HG02970 (cell line): ENCODE data around the gene SPACA7.
"Not testable (repeated sequence)": the region's sequence is repeated elsewhere in the genome, so short reads cannot be mapped to it uniquely, and the experiment has no call there.

ENCODE experiments used
- ATAC-seq: cut with Tn5 transposase; IDR thresholded peaks from one replicate; pipeline ENCODE4 v1.9.1; 2021; ENCODE audit warnings: mild to moderate bottlenecking, moderate library complexity, moderate number of reproducible peaks; ENCODE audit not compliant: unreplicated experiment, low FRiP score

The SPACA7 gene

DNA sequence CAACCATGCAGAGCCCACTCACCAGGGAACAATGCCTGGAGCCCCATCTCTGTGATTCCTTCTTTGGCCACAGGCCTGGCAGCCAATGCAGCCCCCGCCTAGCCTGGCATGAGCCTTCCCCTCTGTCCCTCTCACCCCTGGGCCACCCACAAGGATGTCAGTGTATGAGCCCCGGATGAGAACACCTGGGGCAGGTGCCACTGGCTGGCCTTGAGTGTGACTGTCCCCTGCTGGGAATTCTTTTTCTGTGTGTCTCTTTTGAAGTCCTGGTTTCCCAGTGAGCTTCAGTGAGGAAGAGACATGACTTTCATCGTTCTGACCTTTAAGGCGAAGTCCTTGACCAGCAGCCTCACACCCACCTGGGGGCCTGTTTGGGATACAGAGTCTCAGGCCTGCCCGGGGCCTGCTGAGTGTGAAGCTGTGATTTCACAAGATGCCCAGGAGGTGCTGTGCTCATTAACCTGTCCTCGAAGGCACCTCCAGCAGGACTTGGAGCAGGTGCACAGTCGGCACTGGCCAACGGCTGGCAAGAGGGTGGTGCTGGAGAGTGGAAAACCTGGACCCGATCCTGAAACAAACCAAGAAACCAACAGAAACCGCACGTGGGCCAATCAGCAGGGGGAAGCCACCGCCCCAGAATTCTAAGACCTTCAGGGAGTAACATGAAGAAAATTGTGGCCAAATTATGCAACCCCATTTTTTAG is 27.4 kb upstream of the SPACA7 start:
- ATAC-seq, result no peak

DNA sequence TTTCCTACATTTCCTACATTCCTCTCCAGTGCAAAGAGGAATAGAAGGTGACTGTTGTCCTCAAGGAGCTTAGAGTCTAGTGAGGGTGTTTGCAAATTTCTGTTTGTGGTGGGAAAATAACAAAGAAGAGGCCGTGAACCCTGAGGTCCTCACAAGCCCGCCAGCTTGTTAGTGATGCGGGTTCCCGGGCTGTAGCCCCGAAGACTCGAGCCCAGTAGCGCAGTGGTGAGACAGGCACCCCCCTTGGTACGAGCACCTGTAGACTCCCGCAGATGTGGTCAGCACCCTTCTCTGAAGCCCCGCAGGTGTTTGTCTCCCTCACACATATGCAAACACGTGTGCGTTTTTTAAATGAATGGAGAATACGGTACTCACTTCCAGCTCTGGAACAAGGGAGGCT is 26.5 kb upstream of the SPACA7 start:
- ATAC-seq, result no peak

DNA sequence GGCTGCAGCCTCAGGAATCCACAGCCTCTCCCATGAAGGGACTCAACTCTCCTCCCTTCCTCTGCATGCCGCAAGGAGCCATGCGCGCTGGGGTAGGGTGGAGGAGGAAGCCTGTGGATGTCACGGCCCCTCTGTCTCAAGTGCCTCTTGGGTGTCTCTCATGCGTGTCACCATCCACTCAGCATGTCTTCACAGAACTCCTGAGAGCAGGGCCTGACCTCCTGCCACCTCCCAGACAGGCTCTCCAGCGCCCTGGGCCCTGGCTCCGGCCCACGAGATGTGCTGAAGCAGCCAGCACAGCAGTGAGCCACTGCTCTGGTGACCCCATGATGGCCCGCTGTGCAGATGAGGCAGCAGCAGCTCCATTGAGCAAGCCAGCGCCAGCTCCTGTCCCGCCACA is 25.9 kb upstream of the SPACA7 start:
- ATAC-seq, result no peak

DNA sequence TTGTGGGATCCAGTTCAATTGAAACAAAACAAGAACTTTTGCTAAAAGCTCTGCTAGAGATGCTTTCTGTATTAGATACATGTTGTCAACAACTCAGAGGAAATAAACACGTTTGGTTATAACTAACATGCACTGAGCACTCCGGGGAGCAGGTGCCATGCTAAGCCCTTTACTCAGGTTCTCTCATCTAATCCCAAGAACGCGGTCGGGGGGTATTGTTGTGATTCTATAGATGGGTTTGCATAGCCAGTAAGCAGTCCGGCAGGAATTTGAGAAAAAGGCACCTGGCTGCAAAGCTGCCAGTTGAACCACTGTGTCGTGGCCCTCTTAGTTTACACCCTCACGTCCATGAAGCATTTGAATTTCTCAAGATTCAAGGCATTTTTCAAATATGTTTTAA is 24.3 kb upstream of the SPACA7 start:
- no peak for ATAC-seq

DNA sequence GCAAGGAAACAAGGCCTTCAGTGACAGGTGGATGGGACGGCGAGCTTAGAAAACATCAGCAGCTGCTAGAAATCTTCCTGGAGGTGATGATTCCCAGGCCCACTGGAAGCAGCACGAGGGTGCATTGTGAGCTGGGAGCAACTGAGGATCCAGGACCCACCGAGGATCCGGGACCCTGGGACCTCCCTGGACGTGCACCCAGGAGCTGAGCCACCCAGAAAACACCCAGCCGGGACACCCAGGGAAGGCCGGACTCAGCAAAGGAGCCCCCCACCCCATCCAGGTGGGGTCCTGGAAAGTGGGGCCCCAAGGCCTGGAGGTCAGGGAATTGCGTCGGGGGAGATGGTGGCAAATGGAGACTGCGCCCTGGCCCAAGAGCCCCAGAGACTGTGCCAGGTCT is 22.3 kb upstream of the SPACA7 start:
- no peak for ATAC-seq

DNA sequence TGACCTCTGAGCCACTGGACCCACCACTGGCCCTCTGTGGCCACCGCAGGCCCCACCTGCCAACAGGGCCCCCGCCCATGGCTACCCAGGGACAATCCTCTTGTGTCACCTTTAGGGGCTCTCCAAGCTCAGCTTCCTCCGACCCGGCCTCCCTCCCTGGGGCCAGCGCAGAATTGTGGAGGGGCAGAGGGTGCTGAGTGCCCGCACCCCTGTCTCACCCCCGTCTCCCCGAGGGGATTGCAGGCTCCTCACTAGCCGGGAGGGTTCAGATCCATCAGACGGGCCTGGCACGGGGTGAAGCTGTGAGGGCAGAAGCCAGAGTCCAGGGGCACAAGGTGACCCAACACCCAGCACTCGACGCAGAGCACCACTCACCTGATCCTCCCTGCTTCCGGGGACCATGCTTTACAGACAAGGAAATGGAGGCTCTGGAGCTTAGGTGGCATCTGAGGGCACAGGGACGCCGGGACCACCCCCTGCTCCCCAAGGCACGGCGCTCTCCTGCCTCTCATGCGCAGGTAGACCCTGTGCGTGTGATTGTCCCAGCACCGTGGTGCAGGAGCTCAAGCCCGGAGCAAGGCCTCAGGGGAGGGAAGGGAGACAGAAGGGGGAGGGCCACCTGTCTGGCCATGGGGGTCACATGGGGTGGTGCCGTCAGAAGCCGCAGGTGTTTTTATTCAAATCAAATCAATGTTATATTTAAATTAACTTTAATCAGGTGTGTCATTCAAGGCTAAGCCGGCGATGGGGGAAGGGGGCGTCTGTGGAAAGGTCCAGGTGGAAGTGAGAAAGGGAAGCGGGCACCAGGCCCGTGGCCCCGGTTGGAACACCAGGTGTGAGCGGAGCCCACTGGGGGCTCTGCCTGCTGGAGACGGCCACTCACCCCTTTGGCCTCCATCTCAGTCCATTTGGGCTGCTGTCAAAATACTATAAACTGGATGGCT is 21.6 kb upstream of the SPACA7 start:
- ATAC-seq, result no peak

DNA sequence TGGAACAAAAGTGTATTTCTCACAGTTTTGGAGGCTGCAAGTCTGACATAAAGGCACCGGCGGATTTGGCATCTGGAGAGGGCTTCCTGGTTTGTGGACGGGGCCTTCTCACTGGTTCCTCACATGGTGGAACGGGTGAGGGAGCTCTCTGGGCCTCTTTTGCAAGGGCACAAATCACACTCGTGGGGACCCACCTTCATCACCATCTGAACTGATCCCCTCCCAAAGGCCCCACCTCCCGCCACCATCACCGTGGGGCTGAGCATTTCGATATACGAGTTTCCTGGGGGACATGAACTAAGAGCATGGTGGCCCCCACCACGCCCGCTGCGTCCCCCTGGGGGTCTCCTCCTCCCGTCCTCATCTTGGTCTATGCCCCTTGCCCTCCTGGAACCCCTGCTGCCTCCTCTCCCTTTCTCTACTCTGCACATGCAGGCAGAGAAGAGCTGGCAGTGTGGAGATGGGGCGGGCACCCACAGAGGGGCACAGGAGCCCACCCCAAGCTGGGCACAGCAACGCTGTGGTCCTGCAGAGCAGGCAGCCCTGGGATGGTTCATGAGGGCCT is 20.8 kb upstream of the SPACA7 start:
- no peak for ATAC-seq

DNA sequence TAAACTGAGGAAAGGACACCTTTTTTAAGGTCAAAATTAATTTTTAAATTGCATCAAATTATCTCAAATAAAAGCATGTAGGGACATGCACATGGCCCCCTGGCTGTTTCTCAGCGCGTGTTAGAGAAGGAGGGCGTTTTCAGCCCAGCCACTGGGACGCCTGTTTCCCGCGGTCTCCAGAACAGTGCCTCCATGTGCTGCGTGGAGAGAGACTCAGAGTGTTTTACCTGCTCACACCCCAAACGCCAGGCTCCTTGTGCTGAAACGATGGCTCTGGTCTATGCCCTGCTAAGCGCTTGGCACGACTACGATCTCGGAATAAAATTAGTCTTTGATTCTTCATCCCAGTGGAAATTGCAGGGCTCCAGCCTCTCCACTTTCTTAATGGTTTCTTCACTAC is 20.0 kb upstream of the SPACA7 start:
- no peak for ATAC-seq

DNA sequence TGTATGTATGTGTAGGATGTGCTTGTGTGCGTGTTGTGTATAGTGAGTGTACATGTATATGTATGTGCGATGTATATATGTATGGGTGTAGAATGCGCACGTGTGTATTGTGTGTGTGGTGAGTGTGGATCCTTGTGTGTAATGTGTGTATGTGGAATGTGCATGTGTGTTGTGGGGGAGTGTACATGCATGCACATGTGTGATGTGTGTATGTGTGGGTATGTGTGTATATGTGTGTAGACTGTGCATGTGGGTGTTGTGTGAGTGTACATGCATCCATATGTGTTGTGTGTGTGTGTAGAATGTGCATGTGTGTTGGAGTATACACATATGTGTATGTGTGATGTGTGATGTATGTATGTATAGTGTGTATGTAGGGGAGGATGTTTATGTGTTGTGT is 18.0 kb upstream of the SPACA7 start:
- no peak for ATAC-seq

DNA sequence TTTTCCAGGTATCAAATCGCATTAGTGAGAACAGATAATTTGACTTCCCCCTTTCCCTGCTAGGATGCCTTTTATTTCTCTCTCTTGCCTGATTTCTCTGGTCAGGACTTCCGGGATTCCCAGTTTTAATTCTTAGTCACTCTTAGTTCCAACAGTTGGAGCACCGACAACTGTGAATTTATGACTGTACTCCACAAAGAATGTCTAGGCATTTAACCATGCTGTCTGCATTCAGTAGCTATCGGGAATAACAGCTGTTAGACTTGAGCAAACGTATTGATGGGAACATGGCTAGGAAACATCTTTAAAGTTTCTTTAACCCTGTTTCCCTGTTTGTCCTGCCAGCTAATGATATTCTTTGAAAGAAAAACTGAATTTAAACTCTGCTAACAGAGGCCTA is 14.1 kb upstream of the SPACA7 start:
- no peak for ATAC-seq

DNA sequence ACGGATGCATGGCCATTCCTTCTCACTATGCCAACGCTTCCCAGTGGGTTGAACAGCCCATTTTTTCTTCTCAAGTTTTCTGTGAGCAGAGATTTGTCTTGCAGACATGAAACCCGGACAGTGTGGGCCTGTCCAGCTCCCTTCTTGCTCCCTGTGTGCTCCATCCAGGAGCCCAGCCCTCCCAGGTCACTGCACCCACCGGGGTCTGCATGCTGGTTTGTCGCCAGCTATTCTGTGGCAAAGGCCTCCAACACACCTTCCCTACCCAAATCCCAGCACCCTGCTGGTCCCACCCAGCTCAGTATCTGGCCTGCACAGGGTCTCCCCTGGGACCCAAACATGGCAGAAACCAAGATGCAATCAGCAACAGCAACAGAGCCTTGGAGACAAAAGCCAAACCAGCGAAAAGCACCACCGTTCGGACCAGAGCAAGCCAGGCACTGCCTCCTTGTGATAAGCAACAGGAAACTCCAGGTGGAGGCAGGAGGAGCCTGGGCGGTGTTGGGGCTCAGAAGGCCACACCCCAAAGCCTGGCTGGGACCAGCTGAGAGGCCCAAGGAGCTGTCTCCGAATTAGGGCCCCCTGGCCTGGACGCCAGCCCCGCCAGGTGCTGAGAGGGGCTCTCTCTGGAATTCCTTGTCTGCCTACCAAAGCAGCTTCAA is 12.2 kb upstream of the SPACA7 start:
- ATAC-seq, result no peak

DNA sequence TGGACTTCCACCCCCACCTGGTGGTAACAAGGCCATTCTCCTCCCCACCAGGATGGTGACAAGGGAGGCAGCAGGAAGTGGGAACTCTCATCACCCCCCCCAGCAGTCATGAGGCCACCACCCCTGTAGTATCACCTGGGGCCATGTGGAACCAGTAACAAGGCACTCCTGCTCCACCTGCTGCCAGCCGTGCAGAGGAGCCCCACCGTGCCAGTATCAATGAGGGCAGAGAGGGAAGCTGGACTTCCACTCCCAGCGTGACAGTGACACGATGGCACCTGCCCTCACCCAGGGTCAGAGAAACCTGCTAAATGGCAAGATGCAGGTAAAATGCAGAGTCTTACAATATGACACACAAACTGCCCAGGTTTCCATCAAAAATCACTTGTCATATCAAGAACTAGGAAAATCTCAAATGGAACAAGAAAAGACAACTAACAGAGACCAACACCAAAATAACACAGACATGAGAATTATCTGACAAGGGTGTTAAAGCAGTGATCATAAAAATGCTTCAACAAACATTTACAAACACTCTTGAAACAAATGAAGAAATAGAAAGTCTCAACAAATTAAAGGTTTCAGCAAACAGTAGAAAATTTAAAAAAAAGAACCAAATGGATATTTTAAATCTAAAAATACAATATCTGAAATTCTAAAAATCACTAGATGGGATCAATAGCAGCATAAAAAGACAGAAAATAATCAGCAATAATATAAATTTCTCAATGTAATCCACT is 9.1 kb upstream of the SPACA7 start:
- no peak for ATAC-seq

DNA sequence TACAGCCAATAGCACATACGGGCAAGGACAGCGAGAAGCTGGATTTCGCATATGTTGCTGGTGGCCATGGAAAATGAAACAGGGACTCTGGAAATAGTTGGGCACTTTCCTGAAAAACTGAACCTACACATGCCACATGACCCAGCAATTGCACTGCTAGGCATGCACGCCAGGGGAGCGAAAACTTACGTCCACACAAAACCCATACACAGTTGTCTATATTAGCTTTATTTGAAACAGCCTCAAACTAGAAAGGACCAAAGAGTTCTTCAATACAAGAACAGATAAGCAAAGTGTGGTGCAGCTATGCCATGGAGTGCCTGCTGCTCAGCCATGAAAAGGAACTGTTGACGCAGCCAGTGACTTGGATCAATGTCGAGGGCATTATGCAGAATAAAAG is 7.3 kb upstream of the SPACA7 start:
- no peak for ATAC-seq

DNA sequence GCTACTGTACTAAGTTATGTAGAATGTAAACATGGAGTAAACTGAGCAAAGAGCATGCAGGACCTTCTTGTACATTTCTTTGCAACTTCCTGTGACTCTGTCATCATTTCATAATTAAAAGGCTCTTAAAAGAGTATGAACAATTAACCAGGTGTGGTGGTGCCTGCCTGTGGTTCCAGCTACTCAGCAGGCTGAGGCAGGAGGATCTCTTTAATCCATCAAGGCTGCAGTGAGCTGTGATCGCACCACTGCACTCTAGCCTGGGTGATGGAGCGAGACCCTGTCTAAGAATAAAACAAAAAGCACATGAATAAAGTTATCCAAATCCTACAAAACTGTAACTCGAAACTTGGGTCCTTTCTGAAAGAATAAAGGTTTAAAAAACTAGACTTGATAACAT is 5.8 kb upstream of the SPACA7 start:
- no peak for ATAC-seq

DNA sequence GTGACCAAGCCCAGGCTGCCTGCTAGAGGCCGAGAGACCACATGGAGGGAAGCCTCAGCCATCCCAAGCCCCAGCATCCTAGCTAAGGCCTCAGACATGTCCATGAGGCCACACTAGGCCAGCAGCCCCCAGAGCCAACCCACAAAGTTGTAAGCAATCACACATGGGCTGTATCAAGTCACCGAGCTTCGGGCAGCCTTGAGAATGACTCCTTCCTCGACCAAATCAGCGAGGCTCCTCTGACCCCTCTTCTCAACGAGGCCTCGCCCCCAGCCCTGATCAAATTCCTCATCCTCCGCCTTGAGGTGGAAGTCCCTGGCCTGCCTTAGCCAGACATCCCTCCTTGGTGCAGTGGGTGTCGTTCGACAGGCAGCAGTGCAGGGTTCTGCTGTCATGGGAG is 1.9 kb upstream of the SPACA7 start:
- ATAC-seq, result no peak

DNA sequence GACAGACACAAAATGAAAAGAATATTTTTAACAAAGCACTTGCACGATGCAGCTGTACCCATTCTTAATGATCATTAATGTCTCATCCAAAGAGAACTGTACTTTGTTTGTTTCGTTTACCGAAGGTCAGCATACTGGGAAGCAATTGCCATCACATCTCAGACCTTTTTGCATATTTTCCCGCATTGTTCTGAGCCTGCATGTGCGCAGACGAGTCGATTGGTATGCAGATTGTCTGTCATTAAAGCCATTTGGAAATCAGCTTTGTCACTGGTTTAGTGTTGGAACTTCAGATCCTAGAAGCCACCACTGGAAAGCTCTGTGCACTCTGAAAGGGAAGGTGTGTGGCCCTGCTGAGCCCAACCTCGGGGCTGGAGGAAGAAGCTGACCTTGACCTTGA is 15.6 kb downstream of the SPACA7 start:
- ATAC-seq, result no peak

DNA sequence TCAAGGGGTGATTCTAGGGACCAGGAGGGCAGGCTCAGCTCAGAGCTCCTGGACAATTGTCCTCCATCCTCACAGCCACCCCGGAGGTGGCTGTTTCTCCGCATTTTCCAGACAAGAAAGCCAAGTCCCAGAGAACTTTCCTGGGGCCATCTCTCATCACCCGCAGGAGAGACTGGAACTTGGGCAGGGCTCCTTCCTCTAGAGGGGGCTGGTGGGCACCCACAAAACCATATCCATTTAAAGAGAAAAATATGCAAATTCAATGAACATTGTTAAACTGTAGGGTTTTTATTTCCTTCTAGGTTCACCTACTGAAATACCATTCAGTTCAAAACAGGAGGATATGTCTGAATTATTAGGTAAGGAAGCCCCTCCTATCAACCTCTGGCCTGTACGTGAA is 16.6 kb downstream of the SPACA7 start:
- ATAC-seq, result no peak

DNA sequence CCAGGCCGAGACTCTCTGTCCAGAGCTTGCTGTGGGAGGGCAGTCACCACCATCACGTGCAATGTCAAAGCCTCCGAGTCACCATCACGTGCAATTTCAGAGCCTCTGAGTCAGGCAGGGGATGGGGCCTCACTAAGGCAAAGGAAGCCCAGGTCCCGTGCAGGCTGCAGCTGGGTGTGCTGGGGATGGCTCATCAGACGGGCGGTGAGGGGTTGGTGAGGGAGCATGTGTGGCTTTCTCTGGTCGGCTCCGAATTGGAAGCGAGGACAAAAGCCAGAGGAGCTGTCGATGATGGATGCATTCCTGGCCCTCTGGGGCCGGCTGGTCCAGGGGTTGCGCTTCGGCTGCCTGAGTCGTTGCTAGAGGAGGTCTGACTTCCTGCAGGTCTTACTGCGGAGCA is 18.9 kb downstream of the SPACA7 start:
- ATAC-seq, result not testable (repeated sequence)

DNA sequence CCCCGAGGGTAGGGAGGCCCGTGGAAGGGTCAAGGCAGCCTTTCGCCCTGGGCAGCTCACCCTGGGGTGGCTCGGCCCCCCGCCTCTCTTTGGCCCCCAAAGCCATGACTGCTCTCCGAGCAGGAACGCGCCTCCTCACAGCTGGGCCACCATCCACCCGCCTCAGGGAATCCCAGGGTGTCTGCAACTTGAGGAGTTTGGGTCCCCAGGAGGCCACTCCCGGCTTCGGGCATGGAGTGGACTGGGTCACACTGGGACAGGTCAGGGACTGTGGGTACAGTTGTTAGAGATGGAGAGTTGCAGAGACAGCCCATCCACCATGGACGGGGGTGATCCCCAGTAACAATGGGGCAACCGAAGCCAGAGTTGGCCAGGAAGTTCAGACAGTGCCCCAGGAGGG is 19.8 kb downstream of the SPACA7 start:
- not testable (repeated sequence) for ATAC-seq

DNA sequence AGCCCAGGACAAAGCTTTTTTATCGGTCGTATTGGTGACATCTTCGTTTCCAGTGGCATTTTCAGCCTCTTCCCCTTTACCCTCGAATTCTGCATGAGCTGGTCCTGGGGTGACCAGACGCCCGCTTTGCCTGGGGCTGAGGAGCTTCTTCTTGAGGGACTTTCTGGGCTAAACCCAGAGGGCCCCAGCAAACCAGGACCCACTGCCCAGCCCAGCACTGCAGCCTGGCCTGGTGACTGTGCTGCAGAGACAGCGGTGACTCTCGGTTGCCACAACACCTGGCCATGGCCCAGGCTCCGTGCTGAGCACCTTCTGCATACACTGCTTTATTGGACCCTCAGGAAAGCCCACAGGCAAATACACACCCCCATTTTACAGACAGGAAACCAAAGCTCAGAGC is 21.0 kb downstream of the SPACA7 start:
- ATAC-seq, result no peak
